ENCODE measurements around the gene SUSD6. TPM values are rescaled to one million over a fixed set of nuclear protein-coding genes. Genes with fewer than 3 reads are reported as not detected.

Gene SUSD6
- total and polyA plus RNA-seq, 4 donors: 6.8 to 10.8 (median 7.6) TPM

DNA sequence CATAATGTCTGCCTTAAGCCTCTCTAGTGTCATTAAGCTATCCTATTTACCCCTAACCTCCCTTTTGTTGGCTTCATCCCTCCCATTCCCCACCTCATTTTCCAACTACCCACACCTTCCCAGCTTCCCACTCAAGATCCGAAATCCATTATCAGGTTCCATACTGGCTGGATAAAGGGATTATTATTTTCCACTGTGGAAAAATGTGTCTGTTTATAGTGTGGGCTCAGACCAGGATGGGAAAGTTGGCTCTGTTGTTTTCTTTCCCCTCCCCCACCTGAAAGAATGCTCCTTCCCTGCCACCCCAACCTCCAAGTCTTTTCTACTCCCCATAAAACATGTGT, 49.8 kb downstream of the SUSD6 start:
- no peak for TF ChIP-seq TAF1 (conservative IDR thresholded peaks at IDR 0.05)
- TF ChIP-seq, protein P1, sequence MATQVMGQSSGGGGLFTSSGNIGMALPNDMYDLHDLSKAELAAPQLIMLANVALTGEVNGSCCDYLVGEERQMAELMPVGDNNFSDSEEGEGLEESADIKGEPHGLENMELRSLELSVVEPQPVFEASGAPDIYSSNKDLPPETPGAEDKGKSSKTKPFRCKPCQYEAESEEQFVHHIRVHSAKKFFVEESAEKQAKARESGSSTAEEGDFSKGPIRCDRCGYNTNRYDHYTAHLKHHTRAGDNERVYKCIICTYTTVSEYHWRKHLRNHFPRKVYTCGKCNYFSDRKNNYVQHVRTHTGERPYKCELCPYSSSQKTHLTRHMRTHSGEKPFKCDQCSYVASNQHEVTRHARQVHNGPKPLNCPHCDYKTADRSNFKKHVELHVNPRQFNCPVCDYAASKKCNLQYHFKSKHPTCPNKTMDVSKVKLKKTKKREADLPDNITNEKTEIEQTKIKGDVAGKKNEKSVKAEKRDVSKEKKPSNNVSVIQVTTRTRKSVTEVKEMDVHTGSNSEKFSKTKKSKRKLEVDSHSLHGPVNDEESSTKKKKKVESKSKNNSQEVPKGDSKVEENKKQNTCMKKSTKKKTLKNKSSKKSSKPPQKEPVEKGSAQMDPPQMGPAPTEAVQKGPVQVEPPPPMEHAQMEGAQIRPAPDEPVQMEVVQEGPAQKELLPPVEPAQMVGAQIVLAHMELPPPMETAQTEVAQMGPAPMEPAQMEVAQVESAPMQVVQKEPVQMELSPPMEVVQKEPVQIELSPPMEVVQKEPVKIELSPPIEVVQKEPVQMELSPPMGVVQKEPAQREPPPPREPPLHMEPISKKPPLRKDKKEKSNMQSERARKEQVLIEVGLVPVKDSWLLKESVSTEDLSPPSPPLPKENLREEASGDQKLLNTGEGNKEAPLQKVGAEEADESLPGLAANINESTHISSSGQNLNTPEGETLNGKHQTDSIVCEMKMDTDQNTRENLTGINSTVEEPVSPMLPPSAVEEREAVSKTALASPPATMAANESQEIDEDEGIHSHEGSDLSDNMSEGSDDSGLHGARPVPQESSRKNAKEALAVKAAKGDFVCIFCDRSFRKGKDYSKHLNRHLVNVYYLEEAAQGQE (IDR thresholded peaks at IDR 0.05): no peak
- TF ChIP-seq EGR1 (IDR thresholded peaks at IDR 0.05; ENCODE audit: low read depth in 2 of 2): no peak
- TF ChIP-seq YY1 (IDR thresholded peaks at IDR 0.05): no peak
- TF ChIP-seq GABPA (IDR thresholded peaks at IDR 0.05 in 1 of 2, conservative IDR thresholded peaks at IDR 0.05 in 1 of 2): no peak
- TF ChIP-seq, protein P2, sequence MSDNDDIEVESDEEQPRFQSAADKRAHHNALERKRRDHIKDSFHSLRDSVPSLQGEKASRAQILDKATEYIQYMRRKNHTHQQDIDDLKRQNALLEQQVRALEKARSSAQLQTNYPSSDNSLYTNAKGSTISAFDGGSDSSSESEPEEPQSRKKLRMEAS (IDR thresholded peaks at IDR 0.05): no peak
- no peak for TF ChIP-seq SP1 (IDR thresholded peaks at IDR 0.05)
- no peak for TF ChIP-seq NR2F2 (IDR thresholded peaks at IDR 0.05)
- no peak for TF ChIP-seq FOXA2 (IDR thresholded peaks at IDR 0.05)
- no peak for TF ChIP-seq RXRA (IDR thresholded peaks at IDR 0.05)
- TF ChIP-seq, protein P3, sequence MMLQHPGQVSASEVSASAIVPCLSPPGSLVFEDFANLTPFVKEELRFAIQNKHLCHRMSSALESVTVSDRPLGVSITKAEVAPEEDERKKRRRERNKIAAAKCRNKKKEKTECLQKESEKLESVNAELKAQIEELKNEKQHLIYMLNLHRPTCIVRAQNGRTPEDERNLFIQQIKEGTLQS (IDR thresholded peaks at IDR 0.05): no peak
- no peak for TF ChIP-seq FOXA1 (IDR thresholded peaks at IDR 0.05)
- no peak for TF ChIP-seq HNF4A (conservative IDR thresholded peaks at IDR 0.05)
- TF ChIP-seq, protein P4, sequence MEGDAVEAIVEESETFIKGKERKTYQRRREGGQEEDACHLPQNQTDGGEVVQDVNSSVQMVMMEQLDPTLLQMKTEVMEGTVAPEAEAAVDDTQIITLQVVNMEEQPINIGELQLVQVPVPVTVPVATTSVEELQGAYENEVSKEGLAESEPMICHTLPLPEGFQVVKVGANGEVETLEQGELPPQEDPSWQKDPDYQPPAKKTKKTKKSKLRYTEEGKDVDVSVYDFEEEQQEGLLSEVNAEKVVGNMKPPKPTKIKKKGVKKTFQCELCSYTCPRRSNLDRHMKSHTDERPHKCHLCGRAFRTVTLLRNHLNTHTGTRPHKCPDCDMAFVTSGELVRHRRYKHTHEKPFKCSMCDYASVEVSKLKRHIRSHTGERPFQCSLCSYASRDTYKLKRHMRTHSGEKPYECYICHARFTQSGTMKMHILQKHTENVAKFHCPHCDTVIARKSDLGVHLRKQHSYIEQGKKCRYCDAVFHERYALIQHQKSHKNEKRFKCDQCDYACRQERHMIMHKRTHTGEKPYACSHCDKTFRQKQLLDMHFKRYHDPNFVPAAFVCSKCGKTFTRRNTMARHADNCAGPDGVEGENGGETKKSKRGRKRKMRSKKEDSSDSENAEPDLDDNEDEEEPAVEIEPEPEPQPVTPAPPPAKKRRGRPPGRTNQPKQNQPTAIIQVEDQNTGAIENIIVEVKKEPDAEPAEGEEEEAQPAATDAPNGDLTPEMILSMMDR (IDR thresholded peaks at IDR 0.05; ENCODE audit: low read depth, low read length, missing input control): no peak
- TF ChIP-seq JUND (IDR thresholded peaks at IDR 0.05): no peak
- TF ChIP-seq, protein P5, sequence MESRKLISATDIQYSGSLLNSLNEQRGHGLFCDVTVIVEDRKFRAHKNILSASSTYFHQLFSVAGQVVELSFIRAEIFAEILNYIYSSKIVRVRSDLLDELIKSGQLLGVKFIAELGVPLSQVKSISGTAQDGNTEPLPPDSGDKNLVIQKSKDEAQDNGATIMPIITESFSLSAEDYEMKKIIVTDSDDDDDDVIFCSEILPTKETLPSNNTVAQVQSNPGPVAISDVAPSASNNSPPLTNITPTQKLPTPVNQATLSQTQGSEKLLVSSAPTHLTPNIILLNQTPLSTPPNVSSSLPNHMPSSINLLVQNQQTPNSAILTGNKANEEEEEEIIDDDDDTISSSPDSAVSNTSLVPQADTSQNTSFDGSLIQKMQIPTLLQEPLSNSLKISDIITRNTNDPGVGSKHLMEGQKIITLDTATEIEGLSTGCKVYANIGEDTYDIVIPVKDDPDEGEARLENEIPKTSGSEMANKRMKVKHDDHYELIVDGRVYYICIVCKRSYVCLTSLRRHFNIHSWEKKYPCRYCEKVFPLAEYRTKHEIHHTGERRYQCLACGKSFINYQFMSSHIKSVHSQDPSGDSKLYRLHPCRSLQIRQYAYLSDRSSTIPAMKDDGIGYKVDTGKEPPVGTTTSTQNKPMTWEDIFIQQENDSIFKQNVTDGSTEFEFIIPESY (IDR thresholded peaks at IDR 0.05): no peak
- TF ChIP-seq HNF4G (IDR thresholded peaks at IDR 0.05): no peak
- Histone ChIP-seq H3K4me1 (ENCODE audit: control insufficient read depth in 4 of 4, insufficient read depth in 4 of 4, low read length in 3 of 4) (peaks cover 9 to 51% (median 35%) of the 10 kb centered on the region in 4 donors), H3K9me3 (ENCODE audit: control insufficient read depth in 4 of 4, low read length in 3 of 4) (no peaks in the 10 kb centered on the region), H3K4me3 (ENCODE audit: low read depth in 1 of 3, low read length in 3 of 3) (no peak overlapping the region), H3K9ac (ENCODE audit: low read depth in 1 of 2, low read length in 2 of 2) (no peak overlapping the region), H3K27ac (ENCODE audit: low read depth in 1 of 2, low read length in 2 of 2) (no peak overlapping the region), H3K36me3 (ENCODE audit: control insufficient read depth in 4 of 4, insufficient read depth in 3 of 4, low read depth in 1 of 4, low read length in 3 of 4) (peaks cover 0 to 4% (median 3%) of the 10 kb centered on the region in 4 donors), H3K27me3 (ENCODE audit: control insufficient read depth in 4 of 4, insufficient read depth in 4 of 4, low read length in 3 of 4) (no peaks in the 10 kb centered on the region)
- WGBS: 88% methylated on average over 1 of the region's 1 CpG
- no peak for DNase-seq (ENCODE audit: low spot score)

All from liver (tissue), 9 donors.